Endothelial cell of umbilical vein (primary cell): ENCODE data around the gene BRWD1.

Experiments
- EZH2 ChIP-seq: IDR thresholded peaks from 2 replicates; pipeline ENCODE4 v1.6.1; 2012; ENCODE audit warnings: borderline replicate concordance, low read depth, mild to moderate bottlenecking, moderate library complexity, low read length, inconsistent platforms; ENCODE audit not compliant: severe bottlenecking
- GATA2 ChIP-seq: IDR thresholded peaks from 2 replicates; pipeline ENCODE4 v1.7.0; 2011; ENCODE audit warnings: low read depth, mild to moderate bottlenecking, moderate library complexity, mixed read lengths, low read length; ENCODE audit not compliant: insufficient read length, insufficient read depth
- POLR2A ChIP-seq: IDR thresholded peaks from 2 replicates; pipeline ENCODE4 v1.6.1; 2012; ENCODE audit warnings: low read depth, mild to moderate bottlenecking, control low read depth, low read length
- POLR2AphosphoS5 ChIP-seq: IDR thresholded peaks from 2 replicates; pipeline ENCODE4 v1.6.1; 2012; ENCODE audit warnings: low read depth, mild to moderate bottlenecking, control low read depth, low read length, moderate library complexity; ENCODE audit not compliant: insufficient read depth
- TF ChIP-seq, protein P1 (sequence below), 2 donors: IDR thresholded peaks; 1 replicate in 1 of 2; 2 replicates in 1 of 2; pipeline ENCODE4 v1.5.1; 2011; ENCODE audit warnings: low read length in 2 of 2, mild to moderate bottlenecking in 2 of 2, moderate library complexity in 2 of 2, control low read depth in 1 of 2, inconsistent platforms in 1 of 2, low read depth in 1 of 2; ENCODE audit not compliant: insufficient read depth in 1 of 2; ENCODE audit errors: extremely low read depth in 1 of 2

DNA sequence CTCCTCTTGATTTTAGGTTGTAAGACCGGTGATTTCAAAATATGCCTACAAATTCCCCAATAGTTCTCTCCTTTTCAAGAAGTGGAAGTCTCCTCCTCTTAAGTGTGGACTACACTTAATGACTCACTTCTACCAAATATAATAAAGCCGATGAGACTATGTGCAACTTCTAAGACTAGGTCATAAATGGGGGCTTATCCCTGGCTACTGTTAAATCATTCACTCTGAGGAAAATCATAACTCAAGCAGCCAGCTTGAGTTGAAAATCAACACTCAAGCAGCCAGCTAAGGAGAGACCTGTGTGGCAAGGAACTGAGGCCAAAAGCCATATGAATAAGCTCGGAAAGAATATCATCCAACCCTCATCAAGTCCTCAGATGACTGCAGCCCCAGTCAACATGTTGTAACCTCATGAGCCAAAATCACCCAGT lies 80.6 kb downstream of the BRWD1 start:
- TF ChIP-seq, protein P1, sequence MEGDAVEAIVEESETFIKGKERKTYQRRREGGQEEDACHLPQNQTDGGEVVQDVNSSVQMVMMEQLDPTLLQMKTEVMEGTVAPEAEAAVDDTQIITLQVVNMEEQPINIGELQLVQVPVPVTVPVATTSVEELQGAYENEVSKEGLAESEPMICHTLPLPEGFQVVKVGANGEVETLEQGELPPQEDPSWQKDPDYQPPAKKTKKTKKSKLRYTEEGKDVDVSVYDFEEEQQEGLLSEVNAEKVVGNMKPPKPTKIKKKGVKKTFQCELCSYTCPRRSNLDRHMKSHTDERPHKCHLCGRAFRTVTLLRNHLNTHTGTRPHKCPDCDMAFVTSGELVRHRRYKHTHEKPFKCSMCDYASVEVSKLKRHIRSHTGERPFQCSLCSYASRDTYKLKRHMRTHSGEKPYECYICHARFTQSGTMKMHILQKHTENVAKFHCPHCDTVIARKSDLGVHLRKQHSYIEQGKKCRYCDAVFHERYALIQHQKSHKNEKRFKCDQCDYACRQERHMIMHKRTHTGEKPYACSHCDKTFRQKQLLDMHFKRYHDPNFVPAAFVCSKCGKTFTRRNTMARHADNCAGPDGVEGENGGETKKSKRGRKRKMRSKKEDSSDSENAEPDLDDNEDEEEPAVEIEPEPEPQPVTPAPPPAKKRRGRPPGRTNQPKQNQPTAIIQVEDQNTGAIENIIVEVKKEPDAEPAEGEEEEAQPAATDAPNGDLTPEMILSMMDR (IDR thresholded peaks at IDR 0.05; ENCODE audit: extremely low read depth in 1 of 2, insufficient read depth in 1 of 2, low read depth in 1 of 2, low read length in 2 of 2) = no peak
- no peak for TF ChIP-seq POLR2A
- TF ChIP-seq EZH2 = no peak
- TF ChIP-seq GATA2 = no peak
- no peak for TF ChIP-seq POLR2AphosphoS5
